Measurements from ENCODE around the gene SGCA.

The SGCA gene

GRCh38 chr17:50183421-50183994 is 17.7 kb downstream of the SGCA start:
- no peak for FAIRE-seq

- no peak for FAIRE-seq
Measured at GRCh38 chr17:50184064-50184463, 18.3 kb downstream of the SGCA start.

GRCh38 chr17:50184611-50185398 is 19.0 kb downstream of the SGCA start:
- FAIRE-seq: peak; percentile 26

GRCh38 chr17:50185631-50186471 is 20.0 kb downstream of the SGCA start:
- no peak for FAIRE-seq

- no peak for FAIRE-seq
Measured at GRCh38 chr17:50186661-50187393, 21.0 kb downstream of the SGCA start.

- no peak for FAIRE-seq
Measured at GRCh38 chr17:50187394-50187725, 21.6 kb downstream of the SGCA start.

GRCh38 chr17:50187751-50188530 is 22.1 kb downstream of the SGCA start:
- no peak for FAIRE-seq

- FAIRE-seq: no peak
Measured at GRCh38 chr17:50188531-50188920, 22.7 kb downstream of the SGCA start.

- no peak for FAIRE-seq
Measured at GRCh38 chr17:50188921-50189549, 23.2 kb downstream of the SGCA start.

- FAIRE-seq: no peak
Measured at GRCh38 chr17:50189550-50190292, 23.9 kb downstream of the SGCA start.

- FAIRE-seq: no peak
Measured at GRCh38 chr17:50190293-50190602, 24.4 kb downstream of the SGCA start.

- FAIRE-seq: no peak
Measured at GRCh38 chr17:50190603-50191358, 25.0 kb downstream of the SGCA start.

- FAIRE-seq: no peak
Measured at GRCh38 chr17:50191359-50192143, 25.7 kb downstream of the SGCA start.

- no peak for FAIRE-seq
Measured at GRCh38 chr17:50192144-50192617, 26.4 kb downstream of the SGCA start.

GRCh38 chr17:50192618-50193291 is 26.9 kb downstream of the SGCA start:
- no peak for FAIRE-seq

GRCh38 chr17:50194140-50194933 is 28.5 kb downstream of the SGCA start:
- no peak for FAIRE-seq

GRCh38 chr17:50194934-50195865 is 29.4 kb downstream of the SGCA start:
- FAIRE-seq: no peak

All from endometrium (tissue), 2 donors.